ENCODE data around the gene ATP8A1. TPM values are rescaled to one million over a fixed set of nuclear protein-coding genes. Genes with fewer than 3 reads are reported as not detected.

Gene ATP8A1
- total and polyA plus RNA-seq, 10 donors: 14.4 to 87.0 (median 42.1) TPM

DNA sequence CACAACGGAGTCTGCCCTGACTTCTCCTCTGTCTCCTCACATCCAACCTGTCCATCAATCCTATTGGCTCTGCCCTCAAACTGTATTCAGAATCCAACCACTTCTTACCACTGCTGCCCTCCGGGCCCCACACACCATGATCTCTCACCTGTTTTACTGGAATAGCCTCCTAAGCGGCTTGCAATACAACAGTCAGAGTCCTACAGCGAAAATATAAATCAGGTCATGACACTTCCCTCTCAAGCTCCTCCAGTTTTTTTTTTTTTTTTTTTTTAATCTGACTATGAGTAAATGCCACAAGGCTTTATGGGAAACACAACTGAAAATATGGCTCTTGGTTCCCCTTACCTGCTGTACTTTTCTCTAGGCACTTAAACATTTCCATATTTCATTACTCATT lies 216.8 kb downstream of the ATP8A1 start:
- intact Hi-C loops (cut with DNase I; ENCODE audit: low total_unique reads): no loop called here
- Histone ChIP-seq H3K9me3 (no peaks in the 10 kb centered on the region), H3K4me3 (no peak overlapping the region), H3K27ac (no peak overlapping the region), H3K4me1 (no peaks in the 10 kb centered on the region), H3K27me3 (replicated peaks in 1 of 7) (no peaks in the 10 kb centered on the region), H3K36me3 (peaks cover 0 to 96% (median 25%) of the 10 kb centered on the region in 6 donors)
- TF ChIP-seq POLR2AphosphoS5 (IDR thresholded peaks at IDR 0.05) (no peak), POLR2A (IDR thresholded peaks at IDR 0.05) (no peak)
- TF ChIP-seq, protein P1, sequence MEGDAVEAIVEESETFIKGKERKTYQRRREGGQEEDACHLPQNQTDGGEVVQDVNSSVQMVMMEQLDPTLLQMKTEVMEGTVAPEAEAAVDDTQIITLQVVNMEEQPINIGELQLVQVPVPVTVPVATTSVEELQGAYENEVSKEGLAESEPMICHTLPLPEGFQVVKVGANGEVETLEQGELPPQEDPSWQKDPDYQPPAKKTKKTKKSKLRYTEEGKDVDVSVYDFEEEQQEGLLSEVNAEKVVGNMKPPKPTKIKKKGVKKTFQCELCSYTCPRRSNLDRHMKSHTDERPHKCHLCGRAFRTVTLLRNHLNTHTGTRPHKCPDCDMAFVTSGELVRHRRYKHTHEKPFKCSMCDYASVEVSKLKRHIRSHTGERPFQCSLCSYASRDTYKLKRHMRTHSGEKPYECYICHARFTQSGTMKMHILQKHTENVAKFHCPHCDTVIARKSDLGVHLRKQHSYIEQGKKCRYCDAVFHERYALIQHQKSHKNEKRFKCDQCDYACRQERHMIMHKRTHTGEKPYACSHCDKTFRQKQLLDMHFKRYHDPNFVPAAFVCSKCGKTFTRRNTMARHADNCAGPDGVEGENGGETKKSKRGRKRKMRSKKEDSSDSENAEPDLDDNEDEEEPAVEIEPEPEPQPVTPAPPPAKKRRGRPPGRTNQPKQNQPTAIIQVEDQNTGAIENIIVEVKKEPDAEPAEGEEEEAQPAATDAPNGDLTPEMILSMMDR (IDR thresholded peaks at IDR 0.05 in 8 of 11, conservative IDR thresholded peaks at IDR 0.05 in 3 of 11): no peak
- WGBS, 5 donors: 94 to 99% (median 98%) methylated on average over 4 of the region's 4 CpGs
- no peak for DNase-seq

DNA sequence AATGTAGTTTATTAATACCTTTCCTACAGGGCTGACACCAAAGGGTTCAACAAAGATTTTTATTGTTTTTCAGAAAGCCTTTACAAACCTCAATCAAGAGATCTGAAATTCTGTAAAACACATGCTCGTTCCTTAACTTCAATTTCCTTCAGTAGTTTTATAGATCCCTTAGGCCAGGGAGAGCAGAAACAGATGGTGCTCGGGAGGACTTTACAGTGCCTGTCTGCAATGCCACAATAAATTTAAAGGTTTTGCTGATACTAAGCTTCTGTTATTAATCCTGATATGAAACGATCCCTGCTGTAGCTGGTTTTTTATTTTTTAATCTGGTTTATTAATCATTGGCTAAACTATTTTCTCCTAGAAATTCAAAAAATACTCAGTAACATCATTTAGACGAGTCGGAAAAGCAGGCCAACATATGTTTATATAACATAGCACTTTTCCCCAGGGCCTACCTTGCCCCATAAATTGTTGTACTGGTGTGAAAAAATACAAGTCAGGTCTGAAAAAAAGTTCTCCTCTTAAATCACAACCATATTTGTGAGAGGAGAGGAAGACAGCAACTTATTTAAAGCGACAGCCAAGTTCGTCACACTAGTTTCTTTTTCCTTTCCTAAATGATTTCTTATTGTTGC lies 219.9 kb downstream of the ATP8A1 start:
- WGBS, 5 donors: 91 to 98% (median 96%) methylated on average over 7 of the region's 7 CpGs
- H3K27ac ChIP-seq: no peak overlapping the region
- H3K4me1 ChIP-seq: no peaks in the 10 kb centered on the region
- TF ChIP-seq POLR2A (IDR thresholded peaks at IDR 0.05) (no peak), POLR2AphosphoS5 (IDR thresholded peaks at IDR 0.05) (no peak)
- TF ChIP-seq, protein P1 (IDR thresholded peaks at IDR 0.05 in 8 of 11, conservative IDR thresholded peaks at IDR 0.05 in 3 of 11): no peak
- H3K36me3 ChIP-seq: peaks cover 0 to 89% (median 18%) of the 10 kb centered on the region in 6 donors
- no peak overlapping the region for H3K4me3 ChIP-seq
- DNase-seq: no peak
- H3K9me3 ChIP-seq: no peaks in the 10 kb centered on the region
- intact Hi-C loops (cut with DNase I; ENCODE audit: low total_unique reads): no loop called here
- no peaks in the 10 kb centered on the region for H3K27me3 ChIP-seq (replicated peaks in 1 of 7)

DNA sequence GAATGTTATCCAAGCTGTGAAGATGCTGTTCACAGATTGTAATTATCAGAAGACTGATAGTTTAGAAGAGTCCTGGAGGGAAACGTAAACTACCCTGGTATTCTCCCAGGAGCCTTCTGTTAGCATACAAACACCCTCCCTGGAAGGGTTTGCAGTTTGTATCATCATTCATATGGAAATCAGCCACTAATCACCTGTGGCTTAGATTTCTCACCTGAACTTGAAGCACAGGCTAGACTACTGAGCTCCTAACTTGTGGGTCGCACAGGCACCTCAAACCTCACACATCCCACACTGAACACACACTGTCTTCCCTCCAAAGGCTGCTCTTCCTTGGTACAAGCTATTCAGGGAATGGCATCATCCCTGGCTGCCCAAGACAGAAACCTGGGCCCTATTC lies 228.9 kb downstream of the ATP8A1 start:
- Histone ChIP-seq H3K27me3 (replicated peaks in 1 of 7) (no peaks in the 10 kb centered on the region), H3K4me3 (no peak overlapping the region), H3K9me3 (no peaks in the 10 kb centered on the region), H3K4me1 (no peaks in the 10 kb centered on the region), H3K36me3 (peaks cover 0 to 85% (median 20%) of the 10 kb centered on the region in 6 donors), H3K27ac (no peak overlapping the region)
- intact Hi-C loops (cut with DNase I; ENCODE audit: low total_unique reads): no loop called here
- WGBS, 5 donors: 89 to 100% (median 96%) methylated on average over 2 of the region's 2 CpGs
- TF ChIP-seq POLR2AphosphoS5 (IDR thresholded peaks at IDR 0.05) (no peak), POLR2A (IDR thresholded peaks at IDR 0.05) (no peak)
- TF ChIP-seq, protein P1 (IDR thresholded peaks at IDR 0.05 in 8 of 11, conservative IDR thresholded peaks at IDR 0.05 in 3 of 11): no peak
- no peak for DNase-seq

DNA sequence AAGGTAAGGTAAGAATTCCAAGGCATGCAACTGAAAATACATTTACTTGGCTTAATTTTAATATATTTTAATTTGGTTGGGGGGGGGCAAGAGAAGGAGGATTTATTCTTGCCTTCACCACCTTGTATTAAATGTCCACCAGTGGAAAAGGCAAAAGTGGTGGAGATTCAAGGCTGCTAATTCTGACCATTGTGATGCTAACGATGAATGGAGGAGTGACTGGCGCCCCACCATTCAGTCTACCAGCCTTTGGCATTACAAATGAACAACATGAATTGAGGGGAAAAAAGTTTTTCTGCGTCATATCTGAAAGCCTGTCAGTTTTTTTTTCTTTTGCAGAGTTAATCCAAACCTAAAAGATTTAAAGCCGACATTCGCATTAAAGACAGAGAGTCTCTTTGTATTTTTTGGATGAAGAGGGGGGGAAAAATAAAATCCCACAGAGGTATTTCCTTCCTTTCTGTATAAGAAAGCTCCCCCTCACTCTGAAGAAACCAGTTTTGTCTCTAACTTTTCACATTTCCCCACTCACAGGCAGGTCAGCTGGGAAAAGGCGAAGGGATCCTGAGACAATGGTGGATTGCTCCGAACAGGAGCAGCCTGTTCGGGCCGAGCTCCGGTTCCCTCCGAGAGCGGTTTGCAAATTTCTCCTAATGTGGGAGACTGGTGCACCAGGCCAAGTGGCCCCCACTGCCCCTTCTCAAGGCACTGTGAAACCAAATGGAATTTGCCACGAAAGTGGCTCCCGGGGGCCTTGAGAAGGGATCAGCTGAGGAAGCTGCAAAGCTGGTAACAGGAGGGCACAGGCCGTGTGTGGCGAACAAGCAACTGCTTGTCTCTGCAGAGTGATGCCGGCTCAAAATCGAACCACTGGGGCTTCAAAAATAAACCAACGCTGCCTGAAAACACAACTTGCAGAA lies 231.5 kb downstream of the ATP8A1 start:
- Histone ChIP-seq H3K9me3 (no peaks in the 10 kb centered on the region), H3K36me3 (peaks cover 0 to 88% (median 42%) of the 10 kb centered on the region in 6 donors), H3K27ac (no peak overlapping the region), H3K27me3 (replicated peaks in 1 of 7) (no peaks in the 10 kb centered on the region), H3K4me3 (no peak overlapping the region), H3K4me1 (no peaks in the 10 kb centered on the region)
- TF ChIP-seq POLR2A (IDR thresholded peaks at IDR 0.05) (no peak), POLR2AphosphoS5 (IDR thresholded peaks at IDR 0.05) (no peak)
- TF ChIP-seq, protein P1 (IDR thresholded peaks at IDR 0.05 in 8 of 11, conservative IDR thresholded peaks at IDR 0.05 in 3 of 11): no peak
- 94 to 97% (median 95%) methylated on average over 17 to 19 of the region's 19 CpGs for WGBS, 5 donors
- DNase-seq: no peak
- intact Hi-C loops (cut with DNase I; ENCODE audit: low total_unique reads): no loop called here
